Omental fat pad (tissue), 4 donors: Measurements from ENCODE around the gene DLG2. TPM values are rescaled to one million over a fixed set of nuclear protein-coding genes. Genes with fewer than 3 reads are reported as not detected.
A peak's percentile ranks its signal among the peaks of the same experiment; 100 is the strongest.

Source experiments
- ATAC-seq: fragments of 150-250 bp; one replicate; pipeline ENCODE4 v1.9.1; 2016; ENCODE audit warnings: mild to moderate bottlenecking, moderate library complexity; ENCODE audit not compliant: low FRiP score
- DNase-seq: peaks from one replicate; pipeline ENCODE4 v3.0.0-alpha.2; 2019; ENCODE audit warnings: low spot score
- total RNA-seq, 4 donors: library from RNA; depleted of rRNA; stranded (reverse); fragments of >200 nt; gene quantifications; one replicate each; pipeline ENCODE4 v1.1.0, GENCODE V29; 2016
- TF ChIP-seq, protein P1 (sequence below), 3 donors: fragments of 450-650 bp; IDR thresholded peaks; one replicate each; pipeline ENCODE4 v1.5.1; 2016 to 2017; ENCODE audit warnings: antibody characterized with exemption in 3 of 3, mild to moderate bottlenecking in 3 of 3, moderate library complexity in 2 of 3

The DLG2 gene
- total RNA-seq, 4 donors from 2014 or later: 4.8 to 13.2 (median 8.1) TPM

DNA sequence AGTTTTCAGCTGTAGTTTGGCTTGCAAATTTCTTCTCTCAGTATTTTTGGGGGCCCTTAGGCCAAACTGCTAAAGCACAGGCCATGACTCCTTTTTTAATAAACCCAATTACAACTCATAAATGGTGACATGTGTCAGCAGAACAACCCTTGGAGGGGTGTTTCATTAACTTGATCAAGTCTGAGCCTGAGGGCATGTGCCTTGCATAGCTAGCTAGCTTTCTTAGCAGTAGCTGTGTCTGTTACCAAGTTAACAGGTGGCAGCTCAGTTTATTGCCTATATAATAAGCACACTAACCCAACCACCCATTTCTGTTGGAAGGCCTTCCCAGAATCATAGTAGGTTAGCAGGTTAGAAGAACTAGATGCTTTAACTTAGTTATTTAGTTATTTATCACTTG, 1390.7 kb downstream of the DLG2 start:
- TF ChIP-seq, protein P1, sequence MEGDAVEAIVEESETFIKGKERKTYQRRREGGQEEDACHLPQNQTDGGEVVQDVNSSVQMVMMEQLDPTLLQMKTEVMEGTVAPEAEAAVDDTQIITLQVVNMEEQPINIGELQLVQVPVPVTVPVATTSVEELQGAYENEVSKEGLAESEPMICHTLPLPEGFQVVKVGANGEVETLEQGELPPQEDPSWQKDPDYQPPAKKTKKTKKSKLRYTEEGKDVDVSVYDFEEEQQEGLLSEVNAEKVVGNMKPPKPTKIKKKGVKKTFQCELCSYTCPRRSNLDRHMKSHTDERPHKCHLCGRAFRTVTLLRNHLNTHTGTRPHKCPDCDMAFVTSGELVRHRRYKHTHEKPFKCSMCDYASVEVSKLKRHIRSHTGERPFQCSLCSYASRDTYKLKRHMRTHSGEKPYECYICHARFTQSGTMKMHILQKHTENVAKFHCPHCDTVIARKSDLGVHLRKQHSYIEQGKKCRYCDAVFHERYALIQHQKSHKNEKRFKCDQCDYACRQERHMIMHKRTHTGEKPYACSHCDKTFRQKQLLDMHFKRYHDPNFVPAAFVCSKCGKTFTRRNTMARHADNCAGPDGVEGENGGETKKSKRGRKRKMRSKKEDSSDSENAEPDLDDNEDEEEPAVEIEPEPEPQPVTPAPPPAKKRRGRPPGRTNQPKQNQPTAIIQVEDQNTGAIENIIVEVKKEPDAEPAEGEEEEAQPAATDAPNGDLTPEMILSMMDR (IDR thresholded peaks at IDR 0.05): no peak
- DNase-seq (no peak), ATAC-seq (no peak)

DNA sequence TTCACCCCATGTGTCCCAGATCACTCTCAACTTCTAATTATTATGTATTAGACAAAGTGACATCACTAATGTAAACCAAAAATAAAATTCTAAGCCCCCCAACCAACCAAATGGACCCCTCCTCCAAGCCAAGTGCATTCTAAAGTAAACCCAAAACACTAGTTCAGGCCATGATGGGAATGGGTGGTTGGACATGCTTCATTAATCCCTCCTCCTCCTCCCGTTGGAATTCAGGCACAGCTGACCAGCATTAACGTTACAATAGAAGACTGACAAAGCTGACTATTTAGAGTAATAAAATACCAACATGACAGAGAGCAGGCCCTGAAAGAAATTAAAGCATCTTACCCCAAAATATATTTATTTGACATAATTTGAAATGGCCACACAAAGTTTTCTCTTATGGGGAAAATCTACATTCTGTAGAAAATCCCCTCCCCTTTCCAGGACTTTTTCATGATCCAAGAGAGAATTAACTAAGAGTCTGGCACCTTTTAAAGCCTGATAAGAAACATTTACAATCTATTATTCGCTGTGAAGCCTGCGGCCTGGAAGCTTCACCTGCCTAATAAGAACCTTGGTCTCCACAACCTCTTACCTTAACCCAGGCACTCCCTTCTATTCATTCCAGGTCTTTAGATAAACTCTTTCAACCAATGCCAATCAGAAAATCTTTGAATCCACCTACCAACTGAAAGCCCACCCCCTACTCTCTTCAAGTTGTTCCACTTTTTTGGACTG, 1392.5 kb downstream of the DLG2 start:
- ATAC-seq: no peak
- TF ChIP-seq, protein P1 (IDR thresholded peaks at IDR 0.05): no peak
- no peak for DNase-seq

DNA sequence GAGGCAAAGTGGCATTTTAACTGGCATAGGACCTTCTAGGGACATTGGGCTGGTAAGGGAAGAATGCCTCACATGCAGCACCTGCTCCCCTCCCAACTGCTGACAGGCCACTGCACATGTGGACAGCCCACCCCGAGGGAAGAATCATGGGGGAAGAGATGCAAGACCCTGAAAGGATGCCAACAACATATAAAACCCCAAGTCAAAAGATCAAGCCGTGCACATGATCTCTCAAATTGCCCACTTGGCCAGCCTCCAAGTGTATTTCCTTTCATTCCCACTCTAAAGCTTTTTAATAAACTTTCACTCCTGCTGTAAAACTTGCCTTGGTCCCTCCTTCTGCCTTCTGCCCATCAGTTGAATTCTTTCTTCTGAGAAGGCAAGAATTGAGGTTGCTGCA, 1393.1 kb downstream of the DLG2 start:
- DNase-seq (no peak), ATAC-seq (no peak)

DNA sequence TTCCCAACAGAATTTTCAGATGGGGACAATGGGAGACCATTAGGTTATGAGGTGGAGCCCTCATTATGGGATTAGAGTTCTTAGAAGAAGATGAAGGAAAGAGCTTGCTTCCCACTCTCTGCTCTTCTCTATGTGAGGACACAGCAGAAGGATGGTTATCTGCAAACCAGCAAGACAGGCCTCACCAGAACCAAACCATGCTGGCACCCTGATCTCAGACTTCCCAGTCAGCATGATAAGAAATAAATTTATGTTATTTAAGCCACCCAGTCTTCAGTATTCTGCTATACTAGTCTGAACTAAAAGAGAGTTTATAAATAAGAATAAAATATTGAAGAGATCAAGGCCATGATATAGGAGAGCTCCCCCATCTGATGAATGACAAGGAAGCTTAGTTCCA, 1394.6 kb downstream of the DLG2 start:
- ATAC-seq: no peak
- DNase-seq: no peak
- TF ChIP-seq, protein P1 (IDR thresholded peaks at IDR 0.05): no peak

More for the DNA sequence above, 1393.1 kb downstream of the DLG2 start:
- TF ChIP-seq, protein P1 (IDR thresholded peaks at IDR 0.05): no peak

DNA sequence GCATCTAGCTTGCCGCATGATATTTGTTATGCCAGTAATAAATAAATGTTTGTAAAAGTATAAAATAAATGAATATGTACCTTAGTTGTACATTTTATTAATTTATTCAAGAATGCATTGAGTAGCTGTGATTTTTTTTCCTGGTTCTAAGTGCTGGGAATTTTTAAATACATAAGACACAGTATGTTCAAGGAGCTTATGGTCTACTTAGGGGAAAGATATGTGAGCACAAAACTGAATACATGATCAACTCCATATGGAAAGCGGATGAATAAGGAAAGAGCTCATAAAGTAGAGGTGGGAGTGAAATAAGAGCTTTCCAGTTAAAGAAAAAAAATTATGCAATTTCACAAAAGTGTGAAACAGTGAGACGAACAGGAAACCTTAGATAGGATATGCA, 1396.7 kb downstream of the DLG2 start:
- no peak for DNase-seq
- ATAC-seq: no peak
- TF ChIP-seq, protein P1 (IDR thresholded peaks at IDR 0.05): no peak

DNA sequence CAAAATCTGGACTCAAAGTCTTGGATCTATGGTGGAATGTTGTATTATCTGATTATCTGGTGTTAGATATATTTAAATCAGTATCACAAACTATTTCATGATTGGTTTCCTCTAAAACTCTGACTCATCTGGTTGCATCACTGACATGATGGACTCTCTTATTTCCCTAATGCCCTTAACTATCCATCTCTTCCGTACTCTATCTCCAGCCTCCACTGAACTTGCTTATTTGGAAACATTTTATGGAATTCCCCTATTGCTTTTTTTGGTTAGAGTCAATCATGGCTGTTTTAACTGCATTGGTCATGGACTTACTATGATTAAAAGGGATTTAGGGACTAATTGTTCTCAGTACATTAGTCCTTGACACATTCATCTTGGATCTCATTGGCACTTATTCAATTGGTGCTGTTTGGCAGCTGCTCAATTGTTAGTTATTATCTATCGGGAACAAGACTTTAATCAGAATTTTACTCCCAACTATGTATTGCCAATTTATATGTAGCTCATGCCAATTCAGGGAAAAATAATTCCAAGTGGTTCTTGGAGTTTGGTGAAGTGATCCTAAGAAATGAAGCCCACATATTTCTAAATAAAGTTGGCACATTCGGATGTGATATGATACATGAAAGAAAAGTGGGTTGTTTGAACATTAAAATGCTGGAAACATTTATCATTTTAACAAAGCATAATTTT, 1399.0 kb downstream of the DLG2 start:
- ATAC-seq: peak; percentile 77
- no peak for DNase-seq
- TF ChIP-seq, protein P1 (IDR thresholded peaks at IDR 0.05): no peak

DNA sequence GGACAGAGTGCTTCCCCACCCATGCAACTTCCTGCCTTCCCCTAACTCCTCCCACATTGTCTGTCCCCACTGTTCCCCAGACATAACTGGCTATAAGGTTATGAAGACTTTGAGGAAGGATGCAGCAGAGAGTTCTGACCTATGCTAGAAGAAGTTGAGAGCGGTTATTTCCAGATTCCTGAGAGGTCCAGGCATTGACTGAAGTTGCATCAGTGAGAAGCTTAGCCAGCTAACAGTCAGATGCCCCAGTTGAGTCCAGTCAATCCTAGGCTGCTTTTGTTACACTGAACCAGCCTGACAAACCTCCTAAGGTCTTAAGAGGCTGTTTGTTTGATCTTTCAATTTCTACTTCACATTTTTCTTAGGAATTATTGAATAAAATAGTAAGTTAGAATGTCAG, 1403.1 kb downstream of the DLG2 start:
- no peak for ATAC-seq
- no peak for DNase-seq
- TF ChIP-seq, protein P1 (IDR thresholded peaks at IDR 0.05): no peak
